NOMO-1 (cell line): ENCODE data around the gene TFDP2.
"Not testable (repeated sequence)": the region's sequence is repeated elsewhere in the genome, so short reads cannot be mapped to it uniquely, and the experiment has no call there.

Experiments
- DNase-seq, 2 experiments: peaks; one replicate each; lab custom pipeline; 2025; ENCODE audit not compliant: unreplicated experiment in 2 of 2; lab: John Stamatoyannopoulos, UW

Gene TFDP2

DNA sequence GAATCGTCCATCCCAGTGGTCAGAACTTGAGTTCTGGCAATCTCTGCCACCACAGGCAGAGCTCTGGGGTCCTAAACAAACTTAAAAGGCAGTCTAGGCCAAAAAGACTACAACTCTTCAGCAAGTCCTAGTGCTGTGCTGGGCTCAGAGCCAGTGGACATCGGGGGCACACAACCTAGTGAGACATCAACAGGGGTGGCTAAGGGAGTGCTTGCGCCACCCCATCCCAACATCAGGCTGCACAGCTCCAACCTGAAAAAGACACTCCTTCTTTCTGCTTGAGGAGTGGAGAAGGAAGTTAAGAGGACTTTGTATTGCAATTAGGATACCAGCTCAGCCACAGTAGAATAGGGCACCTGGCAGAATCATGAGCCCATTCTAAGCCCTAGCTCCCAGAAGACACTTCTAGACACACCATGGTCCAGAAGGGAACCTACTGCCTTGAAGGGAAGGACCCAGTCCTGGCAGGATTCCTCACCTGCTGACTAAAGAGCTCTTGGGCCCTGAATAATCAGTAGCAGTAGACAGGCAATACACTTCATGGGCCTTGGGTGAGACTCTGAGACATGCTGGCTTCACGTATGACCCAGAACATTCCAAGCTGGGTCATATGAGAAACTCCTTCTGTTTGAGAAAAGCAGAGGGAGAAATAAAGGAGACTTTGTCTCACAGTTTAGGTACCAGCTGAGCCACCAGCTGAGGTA is 72.0 kb downstream of the TFDP2 start:
- DNase-seq: no peak

DNA sequence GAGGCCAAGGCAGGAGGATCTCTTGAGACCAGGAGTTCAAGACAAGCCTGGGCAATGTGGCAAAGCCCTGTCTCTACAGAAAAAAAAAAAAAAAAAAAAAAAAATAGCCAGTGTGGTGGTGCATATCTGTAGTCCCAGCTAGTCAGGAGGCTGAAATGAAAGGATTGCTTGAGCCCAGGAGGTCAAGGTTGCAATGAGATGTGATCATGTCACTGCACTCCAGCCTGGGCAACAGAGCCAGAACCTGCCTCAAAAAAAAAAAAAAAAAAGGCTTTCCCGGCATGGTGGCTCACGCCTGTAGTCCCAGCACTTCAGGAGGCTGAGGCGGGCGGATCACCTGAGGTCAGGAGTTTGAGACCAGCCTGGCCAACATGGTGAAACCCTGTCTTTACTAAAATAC is 73.7 kb downstream of the TFDP2 start:
- DNase-seq: not testable (repeated sequence)

GRCh38 chr3:142072816-142073215 is 76.5 kb downstream of the TFDP2 start:
- DNase-seq: no peak

- DNase-seq: no peak
Observed at GRCh38 chr3:142065932-142066331, 83.4 kb downstream of the TFDP2 start.

DNA sequence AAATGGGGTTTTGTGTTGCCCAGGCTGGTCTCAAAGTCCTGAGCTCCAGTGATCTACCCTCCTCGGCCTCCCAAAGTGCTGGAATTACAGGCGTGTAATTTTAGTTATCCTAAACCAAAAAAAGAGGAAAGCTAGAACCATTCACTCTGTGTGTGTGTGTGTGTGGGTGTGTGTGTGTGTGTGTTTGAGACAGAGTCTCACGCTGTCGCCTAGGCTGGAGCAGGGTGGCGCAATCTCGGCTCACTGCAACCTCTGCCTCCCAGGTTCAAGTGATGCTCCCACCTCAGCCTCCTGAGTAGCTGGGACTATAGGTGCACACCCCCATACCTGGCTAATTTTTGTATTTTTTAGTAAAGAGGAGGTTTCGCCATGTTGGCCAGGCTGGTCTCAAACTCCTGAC is 84.0 kb downstream of the TFDP2 start:
- no peak for DNase-seq

- DNase-seq: no peak
Observed at GRCh38 chr3:142064454-142064853, 84.9 kb downstream of the TFDP2 start.

DNA sequence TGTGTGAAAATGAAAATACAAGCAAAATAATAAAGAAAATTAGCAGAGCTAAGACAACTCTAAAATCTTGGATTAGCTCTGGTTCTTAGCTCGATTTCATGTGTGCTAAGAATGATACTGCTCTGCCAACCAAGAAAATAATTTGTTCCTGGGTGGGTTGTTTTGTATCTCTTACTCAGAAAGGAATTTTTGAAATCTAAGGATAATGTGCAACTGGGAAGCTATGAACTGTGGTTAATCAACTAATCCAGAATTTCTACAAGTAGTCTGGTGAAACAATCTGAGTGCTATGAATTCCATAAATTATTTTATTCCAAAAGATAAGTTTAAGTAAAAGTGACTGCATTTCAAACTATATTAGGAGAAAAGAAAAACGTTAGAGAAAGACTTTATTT is 92.0 kb downstream of the TFDP2 start:
- DNase-seq: no peak

DNA sequence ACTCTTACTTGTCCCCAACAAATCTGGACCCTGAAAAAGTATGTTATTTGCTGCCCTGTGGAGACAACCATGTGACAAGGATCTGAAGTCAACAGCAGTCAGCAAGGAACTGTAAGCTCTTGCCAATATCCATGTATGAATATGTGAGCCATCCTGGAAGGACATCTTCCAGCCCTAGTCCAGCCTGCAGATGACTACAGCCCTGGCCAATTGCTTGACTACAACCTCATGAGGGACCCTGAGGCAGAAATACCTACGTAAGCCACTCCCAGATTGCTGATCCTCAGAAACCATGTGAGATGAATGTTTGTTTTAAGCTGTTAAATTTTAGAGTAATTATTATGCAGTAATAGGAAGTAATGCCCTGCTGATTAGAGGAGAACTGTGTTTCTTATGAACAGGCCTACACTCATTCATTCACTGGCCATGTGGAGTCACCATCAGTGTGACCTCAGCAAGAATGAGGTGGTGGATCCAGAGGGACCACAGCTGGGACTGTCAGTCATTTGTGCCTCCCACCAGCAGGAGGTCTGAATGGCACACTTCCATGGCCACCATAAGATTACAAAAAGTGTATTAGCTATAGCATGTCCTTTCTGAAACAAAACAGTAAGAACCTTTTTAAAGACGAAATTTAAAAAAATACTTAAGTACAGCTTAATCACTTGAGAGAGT is 92.6 kb downstream of the TFDP2 start:
- no peak for DNase-seq

GRCh38 chr3:142053835-142054234 is 95.5 kb downstream of the TFDP2 start:
- no peak for DNase-seq

DNA sequence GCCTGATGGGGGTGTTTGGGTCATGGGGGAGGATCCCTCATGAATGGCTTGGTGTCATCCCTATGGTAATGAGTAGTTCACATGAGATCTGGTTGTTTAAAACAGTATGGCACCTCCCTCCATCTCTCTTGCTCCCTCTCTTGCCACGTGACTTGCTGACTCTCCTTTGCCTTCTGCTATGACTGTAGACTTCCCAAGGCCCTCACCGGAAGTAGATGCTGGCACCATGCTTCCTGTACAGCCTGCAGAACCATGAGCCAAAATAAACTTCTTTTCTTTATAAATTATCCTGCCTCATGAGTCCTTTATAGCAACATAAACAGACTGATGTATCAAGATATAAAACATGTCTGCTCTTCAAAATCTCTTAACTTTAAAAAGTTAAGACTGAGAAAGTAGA is 96.1 kb downstream of the TFDP2 start:
- DNase-seq: no peak

- no peak for DNase-seq
Observed at GRCh38 chr3:142051351-142051750, 98.0 kb downstream of the TFDP2 start.

GRCh38 chr3:142047021-142047369 is 102.3 kb downstream of the TFDP2 start:
- DNase-seq: no peak

GRCh38 chr3:142046320-142047020 is 102.9 kb downstream of the TFDP2 start:
- peak; percentile 87 to 90 for DNase-seq

DNA sequence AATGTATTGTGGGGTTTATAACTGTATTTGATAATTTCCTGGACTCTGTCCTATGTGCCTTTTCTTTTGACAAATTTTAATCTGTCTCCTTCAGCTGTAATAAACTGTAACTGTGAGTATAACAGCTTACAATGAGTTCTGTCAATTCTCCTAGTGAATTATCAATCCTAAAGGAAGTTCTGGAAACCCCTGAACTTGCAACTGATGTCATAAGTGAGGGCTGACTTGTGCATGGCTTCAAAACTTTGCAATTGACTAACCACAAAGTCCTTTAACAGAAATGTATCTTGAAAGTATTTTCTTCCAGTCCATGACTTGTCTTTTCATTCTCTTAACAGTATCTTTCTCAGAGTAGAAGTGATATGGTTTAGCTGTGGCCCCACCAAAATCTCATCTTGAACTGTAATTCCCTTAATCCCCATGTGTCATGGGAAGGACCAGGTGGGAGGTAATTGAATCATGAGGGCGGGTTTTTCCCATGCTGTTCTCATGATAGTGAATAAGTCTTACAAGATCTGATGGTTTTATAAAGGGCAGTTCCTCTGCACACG is 108.3 kb downstream of the TFDP2 start:
- DNase-seq: no peak

DNA sequence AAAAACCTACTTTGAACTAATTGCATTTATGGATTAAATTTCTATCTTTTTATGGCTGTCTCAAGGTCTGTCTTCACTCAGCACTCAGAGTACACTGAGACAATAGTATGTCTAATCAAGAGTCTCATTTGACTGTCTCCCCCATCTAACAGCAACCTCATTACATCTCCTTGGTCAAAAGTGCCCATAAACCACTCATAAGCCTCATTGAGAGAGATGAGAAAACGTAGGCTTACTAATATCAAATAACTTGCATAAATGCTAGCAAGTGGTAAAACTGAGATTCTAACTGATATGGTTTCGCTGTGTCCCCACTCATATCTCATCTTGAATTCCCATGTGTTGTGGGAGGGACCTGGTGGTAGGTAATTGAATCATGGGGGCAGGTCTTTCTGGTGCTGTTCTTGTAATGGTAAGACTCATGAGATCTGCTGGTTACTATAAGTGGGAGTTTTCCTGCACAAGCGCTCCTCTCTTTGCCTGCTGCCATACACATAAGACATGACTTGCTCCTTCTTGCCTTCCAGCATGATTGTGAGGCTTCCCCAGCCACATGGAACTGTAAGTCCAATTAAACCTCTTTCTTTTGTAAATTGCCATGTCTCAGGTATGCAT is 113.9 kb downstream of the TFDP2 start:
- no peak for DNase-seq

DNA sequence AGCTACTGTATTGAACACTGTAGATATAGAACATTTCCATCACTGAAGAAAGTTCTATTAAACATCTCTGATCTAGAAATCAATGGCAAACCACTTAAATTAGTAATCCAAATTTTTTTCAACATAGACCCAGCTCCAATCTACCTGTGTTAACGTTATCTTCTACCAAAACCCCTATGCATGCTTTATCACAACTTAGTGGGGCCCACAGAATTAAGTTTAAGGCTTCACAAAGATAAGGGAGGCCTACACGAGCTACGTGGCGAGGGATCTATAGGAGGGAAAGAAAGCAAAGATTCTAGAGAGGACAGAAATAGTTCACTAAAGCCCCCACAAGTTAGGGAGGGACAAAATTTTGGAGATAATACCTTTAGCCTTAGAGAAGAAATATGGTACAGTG is 116.1 kb downstream of the TFDP2 start:
- DNase-seq: no peak

- no peak for DNase-seq
Observed at GRCh38 chr3:142031575-142031974, 117.8 kb downstream of the TFDP2 start.

DNA sequence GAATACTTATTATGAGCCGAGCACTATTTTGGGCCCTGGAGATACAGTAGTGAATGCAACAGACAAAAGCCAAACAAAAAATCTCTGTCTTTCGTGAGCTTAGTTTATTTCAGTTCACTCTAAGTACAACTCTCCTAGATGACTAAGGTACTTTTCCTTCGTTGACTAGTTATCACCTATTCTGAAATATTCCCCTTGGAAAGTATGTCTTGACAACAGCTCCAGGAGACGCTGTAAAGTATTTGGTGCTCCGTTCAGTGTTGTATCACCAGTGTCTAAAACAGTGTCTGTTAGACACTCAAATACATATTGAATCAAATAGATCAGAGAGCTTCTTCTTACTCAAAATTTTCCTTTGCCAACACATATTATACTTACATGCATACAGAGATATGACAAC is 119.6 kb downstream of the TFDP2 start:
- no peak for DNase-seq

DNA sequence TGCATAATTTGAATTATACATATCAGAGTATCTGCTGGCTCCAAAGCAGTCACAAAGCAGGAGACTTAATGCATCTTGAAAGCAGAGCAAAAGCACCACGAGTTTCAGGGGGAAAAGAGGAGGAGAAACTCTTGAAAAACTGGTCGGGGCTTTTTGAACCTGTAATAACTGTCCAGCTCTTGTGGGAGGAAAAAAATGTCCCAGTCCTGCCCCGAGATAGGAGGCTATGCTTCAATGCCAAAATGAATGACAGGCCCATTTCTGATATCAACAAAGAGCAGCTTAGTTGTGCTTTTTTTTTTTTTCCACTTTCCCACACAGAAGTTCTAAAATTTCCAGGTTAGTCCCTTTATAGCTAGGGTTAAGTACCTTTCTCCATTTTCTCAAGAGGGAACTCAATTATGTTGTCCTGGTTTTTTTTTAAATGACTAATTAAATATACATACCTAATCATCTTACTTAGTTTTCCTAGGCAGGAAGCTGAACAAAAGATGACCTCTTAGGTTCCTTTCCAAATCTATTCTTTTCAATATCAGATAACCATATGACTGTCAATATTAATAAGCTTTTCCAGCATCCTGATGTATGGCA is 120.2 kb downstream of the TFDP2 start:
- DNase-seq: no peak

DNA sequence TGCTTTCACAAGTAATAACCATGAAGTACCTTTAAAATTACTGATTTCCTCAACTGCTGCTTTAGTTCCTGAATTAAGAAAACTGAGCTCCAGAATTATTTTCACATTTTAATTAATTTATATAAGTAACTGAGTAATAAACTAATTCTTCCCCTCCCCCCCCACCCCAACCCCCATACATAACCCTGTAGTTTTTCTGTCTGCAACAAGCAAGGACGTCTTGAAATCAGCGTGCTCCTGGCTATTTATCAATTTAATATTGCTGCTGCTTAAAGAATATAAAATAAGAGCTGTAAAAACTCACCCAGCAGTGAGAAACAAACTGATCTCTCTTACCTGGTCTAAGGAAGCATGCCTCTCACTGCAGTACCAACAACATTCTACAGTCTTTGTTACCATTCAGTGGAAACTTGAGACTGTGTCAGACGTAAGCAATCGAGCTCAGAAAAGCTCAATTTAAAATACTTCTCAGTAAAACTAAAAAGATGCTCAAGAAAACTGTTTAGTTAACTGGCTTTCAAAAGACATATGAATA is 121.0 kb downstream of the TFDP2 start:
- peak in 1 of 2 experiments; percentile 84 for DNase-seq

DNA sequence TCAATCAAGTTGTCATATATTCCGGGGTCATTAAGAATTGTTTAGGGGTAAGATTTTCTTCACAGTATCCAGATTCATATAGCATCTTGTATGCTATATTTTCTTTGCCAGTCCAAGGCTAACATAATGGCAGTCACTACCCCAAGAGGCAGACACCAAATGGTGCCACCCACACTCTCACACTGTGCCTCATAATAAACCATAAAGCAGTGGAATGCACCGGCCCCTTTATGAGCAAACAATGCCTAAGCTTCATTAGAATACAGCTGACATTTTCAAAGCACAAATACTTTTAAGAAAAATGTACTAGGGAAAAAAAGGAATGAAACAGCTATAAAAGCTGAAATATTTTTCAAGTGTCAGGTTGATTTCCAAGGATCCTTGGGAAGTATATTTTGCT is 121.6 kb downstream of the TFDP2 start:
- DNase-seq: peak in 1 of 2 experiments; percentile 51
